ENCODE data around the gene APBA2. TPM values are rescaled to one million over a fixed set of nuclear protein-coding genes. Genes with fewer than 3 reads are reported as not detected.
A peak's percentile ranks its signal among the peaks of the same experiment; 100 is the strongest.

Gene APBA2
- total RNA-seq, 5 donors from 2014 or later (not counting 1 experiment from before 2014, with no cell fraction given), result 78.9 to 118 (median 94.9) TPM

- ChIA-PET CTCF (no interaction called here), POLR2A (no interaction called here)
- H3K4me1 ChIP-seq (ENCODE audit: control insufficient read depth in 1 of 2, extremely low read depth in 1 of 2, insufficient read depth in 2 of 2, low read length in 2 of 2), result peaks cover 5 to 39% of the 10 kb centered on the region in 2 experiments
- H3K9me3 Mint-ChIP-seq, result peaks cover 0 to 4% (median 0%) of the 10 kb centered on the region in 3 donors
- H3K27ac Mint-ChIP-seq, result peak overlapping the region in 1 of 2 donors; percentile 85
- peaks cover 52 to 66% (median 52%) of the 10 kb centered on the region in 3 donors for H3K4me1 Mint-ChIP-seq
- peaks cover 11% of the 10 kb centered on the region for H3K36me3 Mint-ChIP-seq
- H3K4me3 ChIP-seq (ENCODE audit: control insufficient read depth in 1 of 2, extremely low read depth in 1 of 2, low read length in 1 of 2), result no peak overlapping the region
- no peak for DNase-seq
- 85% methylated on average over 5 of the region's 8 CpGs for WGBS (ENCODE audit: insufficient coverage)
- no peaks in the 10 kb centered on the region for H3K27me3 Mint-ChIP-seq
- H3K36me3 ChIP-seq (ENCODE audit: control insufficient read depth in 2 of 2, extremely low read depth in 1 of 2, insufficient read depth in 1 of 2, low read length in 1 of 2), result no peaks in the 10 kb centered on the region
- ATAC-seq (replicated peaks in 1 of 4), result no peak
- H3K27me3 ChIP-seq (replicated peaks in 1 of 2; ENCODE audit: control insufficient read depth in 2 of 2, extremely low read depth in 1 of 2, insufficient read depth in 2 of 2, low read length in 1 of 2), result no peaks in the 10 kb centered on the region
- no peaks in the 10 kb centered on the region for H3K9me3 ChIP-seq
- H3K4me3 Mint-ChIP-seq, result peak overlapping the region; percentile 5 to 55 (median 43)
- no peak overlapping the region for H3K27ac ChIP-seq (ENCODE audit: low read length)
Measured at GRCh38 chr15:28985691-28986090, 99.9 kb downstream of the APBA2 start.

- DNase-seq (peak in 11 of 35 experiments; percentile 15 to 67 (median 29)), ATAC-seq (replicated peaks in 1 of 4) (peak; percentile 39 to 70 (median 46))
- peaks cover 8% of the 10 kb centered on the region for H3K36me3 Mint-ChIP-seq
- no peaks in the 10 kb centered on the region for H3K9me3 ChIP-seq
- H3K4me1 Mint-ChIP-seq, result peaks cover 51 to 67% (median 52%) of the 10 kb centered on the region in 3 donors
- H3K27ac Mint-ChIP-seq, result peak overlapping the region; percentile 68 to 85
- peaks cover 5 to 41% of the 10 kb centered on the region in 2 experiments for H3K4me1 ChIP-seq (ENCODE audit: control insufficient read depth in 1 of 2, extremely low read depth in 1 of 2, insufficient read depth in 2 of 2, low read length in 2 of 2)
- CTCF ChIA-PET, result no interaction called here
- H3K36me3 ChIP-seq (ENCODE audit: control insufficient read depth in 2 of 2, extremely low read depth in 1 of 2, insufficient read depth in 1 of 2, low read length in 1 of 2), result peaks cover 0 to 2% of the 10 kb centered on the region in 2 donors
- peak overlapping the region; percentile 43 to 55 (median 43) for H3K4me3 Mint-ChIP-seq
- no peaks in the 10 kb centered on the region for H3K27me3 Mint-ChIP-seq
- WGBS (ENCODE audit: insufficient coverage), result 57% methylated on average over 5 of the region's 9 CpGs
- H3K27ac ChIP-seq (ENCODE audit: low read length), result no peak overlapping the region
- peaks cover 0 to 4% (median 0%) of the 10 kb centered on the region in 3 donors for H3K9me3 Mint-ChIP-seq
- no peak overlapping the region for H3K4me3 ChIP-seq (ENCODE audit: control insufficient read depth in 1 of 2, extremely low read depth in 1 of 2, low read length in 1 of 2)
- POLR2A ChIA-PET, result no interaction called here
- no peaks in the 10 kb centered on the region for H3K27me3 ChIP-seq (replicated peaks in 1 of 2; ENCODE audit: control insufficient read depth in 2 of 2, extremely low read depth in 1 of 2, insufficient read depth in 2 of 2, low read length in 1 of 2)
Measured at GRCh38 chr15:28986108-28986507, 100.3 kb downstream of the APBA2 start.

GRCh38 chr15:28986726-28987125 lies 101.0 kb downstream of the APBA2 start:
- peaks cover 51 to 70% (median 52%) of the 10 kb centered on the region in 3 donors for H3K4me1 Mint-ChIP-seq

GRCh38 chr15:28987337-28987736 lies 101.6 kb downstream of the APBA2 start:
- Mint-ChIP-seq H3K36me3 (peaks cover 7% of the 10 kb centered on the region), H3K9me3 (peaks cover 0 to 4% (median 0%) of the 10 kb centered on the region in 3 donors), H3K4me3 (no peak overlapping the region), H3K27ac (peak overlapping the region in 1 of 2 donors; percentile 34), H3K4me1 (peaks cover 52 to 76% (median 54%) of the 10 kb centered on the region in 3 donors), H3K27me3 (no peaks in the 10 kb centered on the region)
- no peaks in the 10 kb centered on the region for H3K27me3 ChIP-seq (replicated peaks in 1 of 2; ENCODE audit: control insufficient read depth in 2 of 2, extremely low read depth in 1 of 2, insufficient read depth in 2 of 2, low read length in 1 of 2)
- no peaks in the 10 kb centered on the region for H3K9me3 ChIP-seq
- peaks cover 5 to 48% of the 10 kb centered on the region in 2 experiments for H3K4me1 ChIP-seq (ENCODE audit: control insufficient read depth in 1 of 2, extremely low read depth in 1 of 2, insufficient read depth in 2 of 2, low read length in 2 of 2)
- H3K36me3 ChIP-seq (ENCODE audit: control insufficient read depth in 2 of 2, extremely low read depth in 1 of 2, insufficient read depth in 1 of 2, low read length in 1 of 2), result peaks cover 3 to 8% of the 10 kb centered on the region in 2 donors
- no peak for DNase-seq
- no peak for ATAC-seq (replicated peaks in 1 of 4)
- ChIA-PET CTCF (no interaction called here), POLR2A (no interaction called here)
- WGBS (ENCODE audit: insufficient coverage), result 87% methylated on average over 2 of the region's 4 CpGs
- H3K4me3 ChIP-seq (ENCODE audit: control insufficient read depth in 1 of 2, extremely low read depth in 1 of 2, low read length in 1 of 2), result no peak overlapping the region
- H3K27ac ChIP-seq (ENCODE audit: low read length), result no peak overlapping the region

More at GRCh38 chr15:28986726-28987125, 101.0 kb downstream of the APBA2 start:
- no peak overlapping the region for H3K4me3 ChIP-seq (ENCODE audit: control insufficient read depth in 1 of 2, extremely low read depth in 1 of 2, low read length in 1 of 2)
- H3K4me3 Mint-ChIP-seq, result no peak overlapping the region
- H3K4me1 ChIP-seq (ENCODE audit: control insufficient read depth in 1 of 2, extremely low read depth in 1 of 2, insufficient read depth in 2 of 2, low read length in 2 of 2), result peaks cover 5 to 47% of the 10 kb centered on the region in 2 experiments
- WGBS (ENCODE audit: insufficient coverage), result no CpG with 5 or more reads among the region's 2 CpGs
- no peaks in the 10 kb centered on the region for H3K27me3 Mint-ChIP-seq
- ChIA-PET CTCF (no interaction called here), POLR2A (no interaction called here)
- H3K27ac ChIP-seq (ENCODE audit: low read length), result no peak overlapping the region
- H3K27me3 ChIP-seq (replicated peaks in 1 of 2; ENCODE audit: control insufficient read depth in 2 of 2, extremely low read depth in 1 of 2, insufficient read depth in 2 of 2, low read length in 1 of 2), result no peaks in the 10 kb centered on the region
- peaks cover 0 to 4% (median 0%) of the 10 kb centered on the region in 3 donors for H3K9me3 Mint-ChIP-seq
- ATAC-seq (replicated peaks in 1 of 4) (no peak), DNase-seq (no peak)
- no peaks in the 10 kb centered on the region for H3K9me3 ChIP-seq
- peaks cover 3 to 8% of the 10 kb centered on the region in 2 donors for H3K36me3 ChIP-seq (ENCODE audit: control insufficient read depth in 2 of 2, extremely low read depth in 1 of 2, insufficient read depth in 1 of 2, low read length in 1 of 2)
- H3K36me3 Mint-ChIP-seq, result peaks cover 7% of the 10 kb centered on the region
- H3K27ac Mint-ChIP-seq, result peak overlapping the region in 1 of 2 donors; percentile 34

GRCh38 chr15:28989239-28989830 lies 103.6 kb downstream of the APBA2 start:
- Histone ChIP-seq H3K9me3 (no peaks in the 10 kb centered on the region), H3K36me3 (ENCODE audit: control insufficient read depth in 2 of 2, extremely low read depth in 1 of 2, insufficient read depth in 1 of 2, low read length in 1 of 2) (peaks cover 3 to 8% of the 10 kb centered on the region in 2 donors), H3K4me1 (ENCODE audit: control insufficient read depth in 1 of 2, extremely low read depth in 1 of 2, insufficient read depth in 2 of 2, low read length in 2 of 2) (peaks cover 5 to 56% of the 10 kb centered on the region in 2 experiments), H3K27me3 (replicated peaks in 1 of 2; ENCODE audit: control insufficient read depth in 2 of 2, extremely low read depth in 1 of 2, insufficient read depth in 2 of 2, low read length in 1 of 2) (no peaks in the 10 kb centered on the region), H3K27ac (ENCODE audit: low read length) (no peak overlapping the region), H3K4me3 (ENCODE audit: control insufficient read depth in 1 of 2, extremely low read depth in 1 of 2, low read length in 1 of 2) (no peak overlapping the region)
- peaks cover 55 to 84% (median 68%) of the 10 kb centered on the region in 3 donors for H3K4me1 Mint-ChIP-seq
- H3K4me3 Mint-ChIP-seq, result no peak overlapping the region
- no peak for DNase-seq
- H3K9me3 Mint-ChIP-seq, result peaks cover 0 to 4% (median 0%) of the 10 kb centered on the region in 3 donors
- CTCF ChIA-PET, result no interaction called here
- H3K36me3 Mint-ChIP-seq, result peaks cover 7% of the 10 kb centered on the region
- ATAC-seq (replicated peaks in 1 of 4), result no peak
- no peaks in the 10 kb centered on the region for H3K27me3 Mint-ChIP-seq
- POLR2A ChIA-PET, result no interaction called here
- peak overlapping the region in 1 of 2 donors; percentile 16 for H3K27ac Mint-ChIP-seq
- 86% methylated on average over 15 of the region's 15 CpGs for WGBS (ENCODE audit: insufficient coverage)

- peaks cover 7% of the 10 kb centered on the region for H3K36me3 Mint-ChIP-seq
- CTCF ChIA-PET, result interaction anchor here (0.6 kb wide), 2 partner anchors 18 to 114 kb away, joined by 3 to 4 read pairs; no protein-coding TSS in a partner anchor
- H3K36me3 ChIP-seq (ENCODE audit: control insufficient read depth in 2 of 2, extremely low read depth in 1 of 2, insufficient read depth in 1 of 2, low read length in 1 of 2), result peaks cover 3 to 8% of the 10 kb centered on the region in 2 donors
- no peak for ATAC-seq (replicated peaks in 1 of 4)
- peaks cover 49 to 84% (median 68%) of the 10 kb centered on the region in 3 donors for H3K4me1 Mint-ChIP-seq
- no peaks in the 10 kb centered on the region for H3K27me3 Mint-ChIP-seq
- no peak overlapping the region for H3K4me3 Mint-ChIP-seq
- POLR2A ChIA-PET, result no interaction called here
- H3K27ac ChIP-seq (ENCODE audit: low read length), result no peak overlapping the region
- H3K9me3 ChIP-seq, result no peaks in the 10 kb centered on the region
- H3K4me3 ChIP-seq (ENCODE audit: control insufficient read depth in 1 of 2, extremely low read depth in 1 of 2, low read length in 1 of 2), result no peak overlapping the region
- H3K9me3 Mint-ChIP-seq, result peaks cover 0 to 4% (median 0%) of the 10 kb centered on the region in 3 donors
- no peaks in the 10 kb centered on the region for H3K27me3 ChIP-seq (replicated peaks in 1 of 2; ENCODE audit: control insufficient read depth in 2 of 2, extremely low read depth in 1 of 2, insufficient read depth in 2 of 2, low read length in 1 of 2)
- no peak overlapping the region for H3K27ac Mint-ChIP-seq
- 98% methylated on average over 7 of the region's 13 CpGs for WGBS (ENCODE audit: insufficient coverage)
- DNase-seq, result no peak
- peaks cover 5 to 56% of the 10 kb centered on the region in 2 experiments for H3K4me1 ChIP-seq (ENCODE audit: control insufficient read depth in 1 of 2, extremely low read depth in 1 of 2, insufficient read depth in 2 of 2, low read length in 2 of 2)
Measured at GRCh38 chr15:28989896-28990295, 104.1 kb downstream of the APBA2 start.
